Right lung (tissue), 5 donors: ENCODE results near the gene PRPF39. TPM values are rescaled to one million over a fixed set of nuclear protein-coding genes. Genes with fewer than 3 reads are reported as not detected.
"Not testable (repeated sequence)": the region's sequence is repeated elsewhere in the genome, so short reads cannot be mapped to it uniquely, and the experiment has no call there.

ENCODE experiments used
- DNase-seq, 2 donors: peaks; one replicate each; pipeline ENCODE4 v3.0.0-alpha.2; 2013
- polyA plus RNA-seq, 5 donors: library from polyadenylated mRNA; unstranded; fragments of 120-200 nt; gene quantifications; one replicate each; pipeline versions ENCODE4 v1.2.1 to v1.2.3, GENCODE V29; 2013; ENCODE audit warnings: inconsistent platforms in 1 of 5, low replicate concordance in 1 of 5; ENCODE audit not compliant: insufficient read length in 5 of 5, insufficient read depth in 1 of 5

The PRPF39 gene
- polyA plus RNA-seq, 5 donors = 57.8 to 111 (median 80.7) TPM

GRCh38 chr14:45078323-45078722 lies 5.6 kb upstream of the PRPF39 start:
- DNase-seq = no peak

GRCh38 chr14:45080416-45080968 lies 3.4 kb upstream of the PRPF39 start:
- DNase-seq = not testable (repeated sequence)

GRCh38 chr14:45081096-45081495 lies 2.8 kb upstream of the PRPF39 start:
- DNase-seq = not testable (repeated sequence)

GRCh38 chr14:45082420-45082819 lies 1.5 kb upstream of the PRPF39 start:
- DNase-seq = no peak

- DNase-seq = no peak
Observed at GRCh38 chr14:45083617-45083975, 320 bp upstream of the PRPF39 start.

- peak; percentile 15 to 37 for DNase-seq
Observed at GRCh38 chr14:45084946-45085346, 1.0 kb downstream of the PRPF39 start.

- no peak for DNase-seq
Observed at GRCh38 chr14:45089813-45090212, 5.9 kb downstream of the PRPF39 start.

- DNase-seq = no peak
Observed at GRCh38 chr14:45091710-45092109, 7.8 kb downstream of the PRPF39 start.

- no peak for DNase-seq
Observed at GRCh38 chr14:45094275-45094674, 10.4 kb downstream of the PRPF39 start.

GRCh38 chr14:45095143-45095542 lies 11.2 kb downstream of the PRPF39 start:
- no peak for DNase-seq

GRCh38 chr14:45096218-45096617 lies 12.3 kb downstream of the PRPF39 start:
- no peak for DNase-seq

GRCh38 chr14:45103806-45104205 lies 19.9 kb downstream of the PRPF39 start:
- no peak for DNase-seq

- no peak for DNase-seq
Observed at GRCh38 chr14:45104561-45104960, 20.6 kb downstream of the PRPF39 start.

- DNase-seq = no peak
Observed at GRCh38 chr14:45112896-45113781, 29.2 kb downstream of the PRPF39 start.

GRCh38 chr14:45114327-45114726 lies 30.4 kb downstream of the PRPF39 start:
- no peak for DNase-seq

- DNase-seq = no peak
Observed at GRCh38 chr14:45118594-45118993, 34.7 kb downstream of the PRPF39 start.

- no peak for DNase-seq
Observed at GRCh38 chr14:45120096-45120495, 36.2 kb downstream of the PRPF39 start.

- DNase-seq = no peak
Observed at GRCh38 chr14:45123271-45123670, 39.4 kb downstream of the PRPF39 start.

- no peak for DNase-seq
Observed at GRCh38 chr14:45125754-45126153, 41.8 kb downstream of the PRPF39 start.

GRCh38 chr14:45128963-45129629 lies 45.2 kb downstream of the PRPF39 start:
- no peak for DNase-seq

GRCh38 chr14:45133683-45134050 lies 49.8 kb downstream of the PRPF39 start:
- DNase-seq = no peak

GRCh38 chr14:45134051-45134958 lies 50.4 kb downstream of the PRPF39 start, which contains the start of gene FKBP3:
Gene FKBP3, minus strand, starts transcription at chr14:45134481. Its CDS starts 25 bp downstream, at chr14:45134456.
- peak; percentile 97 for DNase-seq
